ENCODE measurements around the gene RAVER1. TPM values are rescaled to one million over a fixed set of nuclear protein-coding genes. Genes with fewer than 3 reads are reported as not detected.
A peak's percentile ranks its signal among the peaks of the same experiment; 100 is the strongest.

RAVER1 gene
- total RNA-seq, 1 experiment from 2014 or later = 36.1 TPM

GRCh38 chr19:10292789-10293636, 40.3 kb downstream of the RAVER1 start:
- no peak for DNase-seq (ENCODE audit: unreplicated experiment)
- intact Hi-C loops (cut with micrococcal nuclease) = no loop called here
- Mint-ChIP-seq H3K4me3 (ENCODE audit: unreplicated experiment) (peak overlapping the region; percentile 79), H3K36me3 (ENCODE audit: insufficient read depth, unreplicated experiment) (peaks cover 17% of the 10 kb centered on the region), H3K27me3 (ENCODE audit: insufficient read depth, unreplicated experiment) (no peaks in the 10 kb centered on the region), H3K4me1 (ENCODE audit: insufficient read depth, unreplicated experiment) (peaks cover 15% of the 10 kb centered on the region), H3K9me3 (ENCODE audit: unreplicated experiment) (no peaks in the 10 kb centered on the region), H3K27ac (ENCODE audit: low read depth, unreplicated experiment) (no peak overlapping the region)
- ChIA-PET CTCF (interaction anchor here (1.2 kb wide), 1 partner anchor 22 kb away, joined by 3 read pairs; the partner anchor contains the start of gene ICAM1), POLR2A (no interaction called here)
- no TSS peak for BruUV-seq (replicated peaks)
- TF ChIP-seq CTCF (IDR thresholded peaks at IDR 0.05; ENCODE audit: unreplicated experiment) = no peak

- ChIA-PET CTCF (interaction anchor here (0.6 to 1.4 kb wide), 6 partner anchors 18 to 113 kb away, joined by 3 to 6 read pairs (median 4); partner anchors contain the start of gene ICAM1), POLR2A (interaction anchor here (0.6 to 1.6 kb wide), 7 partner anchors 21 to 197 kb away, joined by 3 to 8 read pairs (median 4); partner anchors contain the start of genes ICAM1 and RAVER1)
- peaks cover 15% of the 10 kb centered on the region for H3K4me1 Mint-ChIP-seq (ENCODE audit: insufficient read depth, unreplicated experiment)
- no TSS peak for BruUV-seq (replicated peaks)
- H3K36me3 Mint-ChIP-seq (ENCODE audit: insufficient read depth, unreplicated experiment) = peaks cover 17% of the 10 kb centered on the region
- no peaks in the 10 kb centered on the region for H3K27me3 Mint-ChIP-seq (ENCODE audit: insufficient read depth, unreplicated experiment)
- intact Hi-C loops (cut with micrococcal nuclease) = no loop called here
- TF ChIP-seq CTCF (IDR thresholded peaks at IDR 0.05; ENCODE audit: unreplicated experiment) = no peak
- H3K9me3 Mint-ChIP-seq (ENCODE audit: unreplicated experiment) = no peaks in the 10 kb centered on the region
- H3K4me3 Mint-ChIP-seq (ENCODE audit: unreplicated experiment) = peak overlapping the region; percentile 79
- DNase-seq (ENCODE audit: unreplicated experiment) = peak; percentile 70
- H3K27ac Mint-ChIP-seq (ENCODE audit: low read depth, unreplicated experiment) = no peak overlapping the region
Observed at GRCh38 chr19:10292206-10292788, 41.0 kb downstream of the RAVER1 start.

- H3K27ac Mint-ChIP-seq (ENCODE audit: low read depth, unreplicated experiment) = no peak overlapping the region
- no peaks in the 10 kb centered on the region for H3K9me3 Mint-ChIP-seq (ENCODE audit: unreplicated experiment)
- DNase-seq (ENCODE audit: unreplicated experiment) = peak; percentile 27
- POLR2A ChIA-PET = interaction anchor here (0.6 to 1.6 kb wide), 16 partner anchors 11 to 1965 kb away, joined by 3 to 8 read pairs (median 4); partner anchors contain the start of genes ICAM1, MRPL4, RAVER1 and TYK2
- H3K4me1 Mint-ChIP-seq (ENCODE audit: insufficient read depth, unreplicated experiment) = peaks cover 15% of the 10 kb centered on the region
- CTCF ChIA-PET = interaction anchor here (0.6 to 1.4 kb wide), 10 partner anchors 12 to 361 kb away, joined by 3 to 6 read pairs (median 4); partner anchors contain the start of gene ICAM1
- no peak for TF ChIP-seq CTCF (IDR thresholded peaks at IDR 0.05; ENCODE audit: unreplicated experiment)
- peak overlapping the region; percentile 79 for H3K4me3 Mint-ChIP-seq (ENCODE audit: unreplicated experiment)
- no TSS peak for BruUV-seq (replicated peaks)
- no peaks in the 10 kb centered on the region for H3K27me3 Mint-ChIP-seq (ENCODE audit: insufficient read depth, unreplicated experiment)
- H3K36me3 Mint-ChIP-seq (ENCODE audit: insufficient read depth, unreplicated experiment) = peaks cover 14% of the 10 kb centered on the region
- intact Hi-C loops (cut with micrococcal nuclease) = no loop called here
Observed at GRCh38 chr19:10291554-10292205, 41.6 kb downstream of the RAVER1 start.

Data from MCF 10A (cell line).